EH (cell line): ENCODE measurements around the gene TMEM209.
"Not testable (repeated sequence)": the region's sequence is repeated elsewhere in the genome, so short reads cannot be mapped to it uniquely, and the experiment has no call there.

Experiments used
- DNase-seq: peaks from one replicate; pipeline ENCODE4 v3.0.0-alpha.2; 2015; ENCODE audit warnings: low read depth

Gene TMEM209

GRCh38 chr7:130162196-130162595, 43.0 kb downstream of the TMEM209 start:
- no peak for DNase-seq

DNA sequence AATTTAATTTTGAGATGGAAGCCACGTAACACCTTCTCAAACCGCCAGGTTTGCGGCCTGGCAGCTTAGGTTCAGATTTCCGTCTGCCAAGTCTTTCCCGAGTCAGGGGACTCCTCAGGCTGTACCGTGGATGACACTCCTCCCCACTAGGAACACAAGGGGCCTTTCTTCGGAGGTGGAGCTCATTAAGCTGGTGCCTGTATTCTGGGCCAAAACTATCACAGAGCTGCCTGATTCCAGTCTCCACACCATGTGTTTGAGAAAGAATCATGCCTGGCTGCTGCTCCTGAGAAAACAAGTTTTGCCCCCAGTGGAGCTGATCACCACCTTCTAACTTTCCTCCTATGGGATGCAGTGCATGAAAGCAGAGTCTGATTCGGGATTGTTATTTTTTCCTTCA, 44.8 kb downstream of the TMEM209 start:
- DNase-seq, result no peak

DNA sequence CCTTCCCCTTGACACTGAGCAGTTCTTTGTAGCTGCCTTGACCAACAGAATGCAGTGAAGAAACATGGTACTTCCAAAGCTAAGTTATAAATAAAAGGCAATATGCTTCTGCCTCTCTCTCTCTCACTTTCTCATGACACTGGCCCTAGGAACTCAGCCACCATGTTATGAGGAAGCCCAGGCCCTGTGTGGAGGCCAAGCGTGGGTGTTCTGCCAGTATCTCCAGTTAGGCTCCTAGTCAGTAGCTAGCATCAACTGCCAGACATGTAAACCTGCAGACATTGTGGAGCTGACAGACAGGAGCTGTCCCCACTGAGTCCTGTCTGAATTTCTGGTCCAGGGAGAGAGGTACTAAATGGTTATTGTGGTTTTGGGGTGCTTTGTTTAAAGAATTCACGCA, 45.2 kb downstream of the TMEM209 start:
- DNase-seq, result no peak

GRCh38 chr7:130157700-130158099, 47.5 kb downstream of the TMEM209 start:
- no peak for DNase-seq

GRCh38 chr7:130156140-130156539, 49.1 kb downstream of the TMEM209 start:
- no peak for DNase-seq

DNA sequence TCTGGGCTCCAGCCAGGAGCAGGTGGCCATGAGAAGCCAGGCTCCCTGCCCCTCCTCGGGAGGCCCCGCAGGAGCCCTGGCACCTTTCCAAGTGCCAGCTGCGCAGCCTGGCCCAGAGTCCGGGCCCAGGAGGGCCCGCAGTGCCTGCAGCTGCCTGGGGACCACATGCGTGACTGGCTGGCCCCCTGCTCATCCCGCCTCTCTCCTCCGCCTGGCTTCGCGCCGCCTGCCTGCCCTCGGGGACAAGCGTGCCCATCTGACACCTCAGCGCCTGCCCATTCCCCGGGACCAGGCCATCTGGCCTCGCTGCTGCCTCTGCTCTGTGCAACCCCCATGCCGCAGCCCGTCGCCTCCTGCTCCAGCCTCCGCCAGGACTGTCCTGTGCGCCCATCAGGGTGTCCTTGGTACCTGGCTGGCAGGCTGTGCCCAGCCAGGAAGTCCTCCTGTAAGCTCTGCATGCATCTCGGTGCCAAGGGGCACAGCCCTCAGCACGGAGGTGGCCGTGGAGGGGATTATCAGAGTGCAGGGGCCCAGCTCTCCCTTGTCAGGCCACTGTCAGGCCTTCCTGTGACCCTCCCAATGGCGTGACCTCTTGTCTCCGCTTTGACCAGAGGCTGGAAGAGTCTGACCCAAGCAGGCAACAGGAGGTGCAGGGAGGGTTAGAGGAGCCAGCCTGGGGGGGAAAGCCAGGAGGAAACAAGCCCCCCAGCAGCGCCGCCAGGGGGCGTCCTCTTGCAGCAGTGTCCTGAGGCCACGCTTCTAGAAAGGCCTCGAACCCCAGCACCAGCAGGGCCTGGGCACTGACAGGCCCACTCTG, 50.5 kb downstream of the TMEM209 start:
- DNase-seq, result no peak

DNA sequence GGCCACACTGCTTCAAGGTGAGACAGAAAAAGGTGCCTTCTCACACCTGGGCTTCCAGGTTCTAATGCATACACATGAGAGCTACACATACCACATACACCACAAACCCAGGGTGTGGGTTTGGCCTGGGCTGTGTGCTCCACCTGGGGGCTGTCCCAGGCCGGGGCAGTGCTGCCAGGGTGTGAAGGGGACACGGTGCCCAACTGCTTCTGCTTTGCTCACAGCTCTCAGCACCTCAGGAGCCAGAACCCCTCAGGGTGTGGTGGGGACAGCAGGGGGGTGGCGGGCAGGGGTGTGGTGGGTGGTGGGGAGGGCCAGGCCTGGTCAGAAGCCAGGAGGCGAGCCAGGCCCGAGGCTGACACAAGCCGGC, 51.1 kb downstream of the TMEM209 start:
- no peak for DNase-seq

DNA sequence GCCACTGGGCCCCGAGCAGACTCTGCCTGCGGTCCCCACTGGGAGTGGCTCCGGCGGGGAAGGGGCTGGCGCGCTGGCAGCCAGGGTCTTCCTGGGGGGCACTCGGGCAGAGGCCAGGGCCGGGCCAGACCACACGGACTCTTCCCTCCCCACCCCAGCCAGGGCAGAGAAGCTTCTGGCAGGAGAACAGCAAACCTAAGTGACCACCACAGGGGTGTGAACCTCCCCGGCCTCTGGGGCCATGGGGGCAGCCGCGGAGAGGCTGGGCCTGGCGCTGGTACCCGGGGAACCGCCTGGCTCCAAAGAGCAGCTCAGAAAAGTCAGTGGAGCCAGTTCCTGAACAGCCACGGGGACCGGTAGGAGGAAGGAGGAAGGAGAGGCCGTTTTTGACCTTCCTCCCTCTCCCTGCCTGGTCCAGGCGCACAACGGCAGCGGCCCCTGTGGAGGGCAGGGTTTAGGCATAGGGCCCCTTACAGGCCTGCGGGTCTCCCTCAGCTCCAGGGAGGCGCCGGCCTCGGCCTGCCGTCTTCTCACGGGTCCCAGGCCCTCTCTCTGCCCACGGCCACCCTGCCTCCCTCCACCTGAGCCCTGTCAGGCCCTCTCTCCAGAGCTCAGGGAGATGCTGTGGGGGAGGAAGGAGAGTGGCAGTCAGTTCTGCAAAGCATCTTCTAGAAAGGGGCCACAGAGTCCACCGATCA, 51.8 kb downstream of the TMEM209 start:
- no peak for DNase-seq

- no peak for DNase-seq
Observed at GRCh38 chr7:130152493-130153210, 52.6 kb downstream of the TMEM209 start.

GRCh38 chr7:130151591-130152492, 53.4 kb downstream of the TMEM209 start:
- peak; percentile 44 for DNase-seq

- DNase-seq, result no peak
Observed at GRCh38 chr7:130150587-130150986, 54.6 kb downstream of the TMEM209 start.

GRCh38 chr7:130149281-130150139, 55.7 kb downstream of the TMEM209 start:
- no peak for DNase-seq

- peak; percentile 45 for DNase-seq
Observed at GRCh38 chr7:130148561-130148960, 56.6 kb downstream of the TMEM209 start.

- no peak for DNase-seq
Observed at GRCh38 chr7:130147710-130148325, 57.4 kb downstream of the TMEM209 start.

GRCh38 chr7:130146693-130147405, 58.4 kb downstream of the TMEM209 start:
- DNase-seq, result no peak

- DNase-seq, result not testable (repeated sequence)
Observed at GRCh38 chr7:130146142-130146541, 59.1 kb downstream of the TMEM209 start.

- no peak for DNase-seq
Observed at GRCh38 chr7:130145424-130146100, 59.6 kb downstream of the TMEM209 start.

- DNase-seq, result peak; percentile 86
Observed at GRCh38 chr7:130144312-130145171, 60.7 kb downstream of the TMEM209 start.
